Bronchial epithelial cell (primary cell): ENCODE results near the gene CDK19. TPM values are rescaled to one million over a fixed set of nuclear protein-coding genes. Genes with fewer than 3 reads are reported as not detected.

Source experiments
- DNase-seq: peaks from one replicate; pipeline ENCODE4 v3.0.0-alpha.2; 2010; ENCODE audit warnings: low read depth
- FAIRE-seq: peaks from 2 replicates; lab custom pipeline; 2011; peaks lifted over from hg19 to GRCh38; lab: Jason Lieb, UNC
- H3K27me3 ChIP-seq: 2 replicates; pipeline ENCODE4 v1.5.1; 2011; ENCODE audit warnings: low read length; ENCODE audit not compliant: control insufficient read depth, insufficient read depth
- H3K36me3 ChIP-seq: 2 replicates; pipeline ENCODE4 v1.5.1; 2011; ENCODE audit warnings: low read length; ENCODE audit not compliant: control insufficient read depth, insufficient read depth
- H3K4me3 ChIP-seq: 2 replicates; pipeline ENCODE4 v1.5.1; 2011; ENCODE audit warnings: mild to moderate bottlenecking, low read depth, low read length, control low read depth
- CTCF ChIP-seq: IDR thresholded peaks from 2 replicates; pipeline ENCODE4 v1.5.1; 2011; ENCODE audit warnings: mild to moderate bottlenecking, moderate library complexity, low read length, control low read depth, inconsistent platforms; ENCODE audit not compliant: insufficient read depth, severe bottlenecking
- total RNA-seq: library from RNA; depleted of rRNA; stranded (reverse); fragments of >200 nt; gene quantifications from 2 replicates; pipeline ENCODE4 v1.2.1, GENCODE V29; 2014

Gene CDK19
- total RNA-seq, 1 donor from 2014 or later = 6.1 TPM

- no peak overlapping the region for H3K4me3 ChIP-seq
- no peak for TF ChIP-seq CTCF
- no peaks in the 10 kb centered on the region for H3K27me3 ChIP-seq
- H3K36me3 ChIP-seq = no peaks in the 10 kb centered on the region
- FAIRE-seq (no peak), DNase-seq (peak; percentile 27)
These were observed 33.6 kb downstream of the CDK19 start for GRCh38 chr6:110781522-110782214.

GRCh38 chr6:110778333-110778732, 36.9 kb downstream of the CDK19 start:
- Histone ChIP-seq H3K36me3 (no peaks in the 10 kb centered on the region), H3K27me3 (no peaks in the 10 kb centered on the region), H3K4me3 (no peak overlapping the region)
- DNase-seq (no peak), FAIRE-seq (no peak)
- TF ChIP-seq CTCF = no peak

GRCh38 chr6:110777636-110778035, 37.6 kb downstream of the CDK19 start:
- Histone ChIP-seq H3K27me3 (no peaks in the 10 kb centered on the region), H3K4me3 (no peak overlapping the region), H3K36me3 (no peaks in the 10 kb centered on the region)
- DNase-seq (no peak), FAIRE-seq (no peak)
- TF ChIP-seq CTCF = no peak

- Histone ChIP-seq H3K27me3 (no peaks in the 10 kb centered on the region), H3K36me3 (no peaks in the 10 kb centered on the region), H3K4me3 (no peak overlapping the region)
- FAIRE-seq (no peak), DNase-seq (no peak)
- no peak for TF ChIP-seq CTCF
These were observed 38.9 kb downstream of the CDK19 start for GRCh38 chr6:110776413-110776812.

GRCh38 chr6:110769923-110770322, 45.3 kb downstream of the CDK19 start:
- FAIRE-seq (no peak), DNase-seq (no peak)
- Histone ChIP-seq H3K4me3 (no peak overlapping the region), H3K36me3 (no peaks in the 10 kb centered on the region), H3K27me3 (no peaks in the 10 kb centered on the region)
- TF ChIP-seq CTCF = no peak

GRCh38 chr6:110768057-110768456, 47.2 kb downstream of the CDK19 start:
- no peak overlapping the region for H3K4me3 ChIP-seq
- DNase-seq (no peak), FAIRE-seq (no peak)
- no peak for TF ChIP-seq CTCF
- H3K27me3 ChIP-seq = no peaks in the 10 kb centered on the region
- no peaks in the 10 kb centered on the region for H3K36me3 ChIP-seq
